Ascending aorta (tissue), 2 donors: ENCODE measurements around the gene PCDHA10. TPM values are rescaled to one million over a fixed set of nuclear protein-coding genes. Genes with fewer than 3 reads are reported as not detected.

Experiments
- DNase-seq, 2 donors: peaks; one replicate each; pipeline ENCODE4 v3.0.0-alpha.2; 2019; ENCODE audit warnings: low spot score in 2 of 2
- H3K27ac ChIP-seq, 2 donors: fragments of 200-600 bp; sonication (generic); one replicate each; pipeline ENCODE4 v1.5.1; 2016 to 2017; ENCODE audit warnings: mild to moderate bottlenecking in 1 of 2
- H3K27me3 ChIP-seq: fragments of 200-600 bp; sonication (generic); one replicate; pipeline ENCODE4 v1.5.1; 2017
- H3K36me3 ChIP-seq, 2 donors: fragments of 200-600 bp; sonication (generic); one replicate each; pipeline ENCODE4 v1.5.1; 2016
- H3K4me1 ChIP-seq, 2 donors: fragments of 200-600 bp; sonication (generic); one replicate each; pipeline ENCODE4 v1.5.1; 2016 to 2017; ENCODE audit warnings: mild to moderate bottlenecking in 1 of 2
- H3K4me3 ChIP-seq, 2 donors: fragments of 200-600 bp; sonication (generic); one replicate each; pipeline ENCODE4 v1.5.1; 2016 to 2017; ENCODE audit warnings: mild to moderate bottlenecking in 1 of 2
- H3K9me3 ChIP-seq, 2 donors: fragments of 200-600 bp; sonication (generic); one replicate each; pipeline ENCODE4 v1.5.1; 2016
- CTCF ChIP-seq, 3 experiments: fragments of 200-600 bp in 2 of 3; fragments of 450-650 bp in 1 of 3; sonication (generic) in 2 of 3; IDR thresholded peaks; one replicate each; pipeline ENCODE4 v1.5.1; 2016 to 2019; ENCODE audit warnings: antibody characterized with exemption in 3 of 3, mild to moderate bottlenecking in 1 of 3, moderate library complexity in 1 of 3
- intact Hi-C: fragments of 100-400 bp; cut with DNase I; formaldehyde crosslinking; loops from one replicate; pipeline ENCODE4 v1.15.1; 2023
- total RNA-seq: library from RNA; depleted of rRNA; stranded (reverse); fragments of >200 nt; gene quantifications from one replicate; pipeline ENCODE4 v1.1.0, GENCODE V29; 2016

The PCDHA10 gene
- total RNA-seq, 1 donor from 2014 or later, result 2.0 TPM

- intact Hi-C loops, result no loop called here
- Histone ChIP-seq H3K4me3 (no peak overlapping the region), H3K9me3 (peaks cover 19 to 61% of the 10 kb centered on the region in 2 donors), H3K36me3 (no peaks in the 10 kb centered on the region), H3K4me1 (no peaks in the 10 kb centered on the region), H3K27ac (no peak overlapping the region), H3K27me3 (no peaks in the 10 kb centered on the region)
- no peak for DNase-seq
- no peak for TF ChIP-seq CTCF (IDR thresholded peaks at IDR 0.05)
Measured at GRCh38 chr5:140882591-140882899, 26.8 kb downstream of the PCDHA10 start.

- H3K27me3 ChIP-seq, result no peaks in the 10 kb centered on the region
- intact Hi-C loops, result no loop called here
Measured at GRCh38 chr5:140883373-140883772, 27.7 kb downstream of the PCDHA10 start.

GRCh38 chr5:140883927-140884697, 28.4 kb downstream of the PCDHA10 start:
- Histone ChIP-seq H3K4me3 (no peak overlapping the region), H3K36me3 (no peaks in the 10 kb centered on the region), H3K4me1 (no peaks in the 10 kb centered on the region), H3K27me3 (no peaks in the 10 kb centered on the region), H3K9me3 (peaks cover 19 to 48% of the 10 kb centered on the region in 2 donors), H3K27ac (no peak overlapping the region)
- intact Hi-C loops, result no loop called here
- DNase-seq, result no peak
- no peak for TF ChIP-seq CTCF (IDR thresholded peaks at IDR 0.05)

More at GRCh38 chr5:140883373-140883772, 27.7 kb downstream of the PCDHA10 start:
- no peak overlapping the region for H3K27ac ChIP-seq
- H3K9me3 ChIP-seq, result peaks cover 19 to 53% of the 10 kb centered on the region in 2 donors
- no peaks in the 10 kb centered on the region for H3K36me3 ChIP-seq
- DNase-seq, result no peak
- no peaks in the 10 kb centered on the region for H3K4me1 ChIP-seq
- no peak overlapping the region for H3K4me3 ChIP-seq
- TF ChIP-seq CTCF (IDR thresholded peaks at IDR 0.05), result no peak

GRCh38 chr5:140916325-140916724, 60.6 kb downstream of the PCDHA10 start:
- Histone ChIP-seq H3K27ac (no peak overlapping the region), H3K4me1 (no peaks in the 10 kb centered on the region)
- TF ChIP-seq CTCF (IDR thresholded peaks at IDR 0.05), result no peak

More at GRCh38 chr5:140916325-140916724, 60.6 kb downstream of the PCDHA10 start:
- Histone ChIP-seq H3K9me3 (peaks cover 0 to 4% of the 10 kb centered on the region in 2 donors), H3K27me3 (no peaks in the 10 kb centered on the region), H3K4me3 (no peak overlapping the region), H3K36me3 (no peaks in the 10 kb centered on the region)
- intact Hi-C loops, result no loop called here
- DNase-seq, result no peak

Other genes starting within 250 kb of the PCDHA10 start
- 122 TPM for gene CD14, start 222.7 kb upstream of the PCDHA10 start, total RNA-seq
- gene TMCO6, start 216.4 kb upstream of the PCDHA10 start, total RNA-seq, result 87.7 TPM
- 122 TPM for gene NDUFA2, start 208.3 kb upstream of the PCDHA10 start, total RNA-seq
- 130 TPM for gene IK, start 208.1 kb upstream of the PCDHA10 start, total RNA-seq
- gene WDR55, start 191.0 kb upstream of the PCDHA10 start, total RNA-seq, result 10.1 TPM
- gene DND1, start 182.3 kb upstream of the PCDHA10 start, total RNA-seq, result 3.5 TPM
- 68.6 TPM for gene HARS1, start 164.5 kb upstream of the PCDHA10 start, total RNA-seq
- gene HARS2, start 164.4 kb upstream of the PCDHA10 start, total RNA-seq, result 10.7 TPM
- gene ZMAT2, start 155.4 kb upstream of the PCDHA10 start, total RNA-seq, result 15.5 TPM
- gene PCDHA1, start 69.8 kb upstream of the PCDHA10 start, total RNA-seq, result not detected
- not detected for gene PCDHA2, start 61.0 kb upstream of the PCDHA10 start, total RNA-seq
- not detected for gene PCDHA3, start 54.8 kb upstream of the PCDHA10 start, total RNA-seq
- gene PCDHA4, start 48.8 kb upstream of the PCDHA10 start, total RNA-seq, result not detected
- gene PCDHA5, start 34.3 kb upstream of the PCDHA10 start, total RNA-seq, result not detected
- gene PCDHA6, start 27.9 kb upstream of the PCDHA10 start, total RNA-seq, result not detected
- not detected for gene PCDHA7, start 21.6 kb upstream of the PCDHA10 start, total RNA-seq
- not detected for gene PCDHA8, start 14.7 kb upstream of the PCDHA10 start, total RNA-seq
- gene PCDHA9, start 7.5 kb upstream of the PCDHA10 start, total RNA-seq, result not detected
- not detected for gene PCDHA11, start 13.1 kb downstream of the PCDHA10 start, total RNA-seq
- not detected for gene PCDHA12, start 19.4 kb downstream of the PCDHA10 start, total RNA-seq
- gene PCDHA13, start 26.2 kb downstream of the PCDHA10 start, total RNA-seq, result 0.21 TPM
- gene PCDHAC1, start 70.4 kb downstream of the PCDHA10 start, total RNA-seq, result 0.32 TPM
- not detected for gene PCDHAC2, start 110.6 kb downstream of the PCDHA10 start, total RNA-seq
- not detected for gene PCDHB1, start 195.5 kb downstream of the PCDHA10 start, total RNA-seq
- 1.4 TPM for gene PCDHB2, start 238.7 kb downstream of the PCDHA10 start, total RNA-seq
- gene PCDHB3, start 244.6 kb downstream of the PCDHA10 start, total RNA-seq, result 1.1 TPM